ENCODE results near the gene ALDH8A1. TPM values are rescaled to one million over a fixed set of nuclear protein-coding genes. Genes with fewer than 3 reads are reported as not detected.

Gene ALDH8A1
- total and polyA plus RNA-seq, 11 donors = 0.08 to 0.63 (median 0.23) TPM; not detected in 2

- peaks cover 0 to 19% (median 4%) of the 10 kb centered on the region in 12 donors for H3K9me3 ChIP-seq
- no peaks in the 10 kb centered on the region for H3K27me3 ChIP-seq
- ATAC-seq (no peak), DNase-seq (no peak)
- H3K27ac ChIP-seq = no peak overlapping the region
- no peak for TF ChIP-seq POLR2A (IDR thresholded peaks at IDR 0.05)
- TF ChIP-seq CTCF (IDR thresholded peaks at IDR 0.05) = no peak
- peaks cover 0 to 61% (median 47%) of the 10 kb centered on the region in 9 donors for H3K36me3 ChIP-seq
- H3K4me3 ChIP-seq = no peak overlapping the region
- intact Hi-C loops (cut with DNase I) = no loop called here
- no peaks in the 10 kb centered on the region for H3K4me1 ChIP-seq
Measured at GRCh38 chr6:134962421-134962820, 12.5 kb upstream of the ALDH8A1 start.

- WGBS, 4 donors = 89 to 96% (median 92%) methylated on average over 3 of the region's 3 CpGs
- ATAC-seq (no peak), DNase-seq (no peak)
- no peak overlapping the region for H3K4me3 ChIP-seq
- TF ChIP-seq POLR2A (IDR thresholded peaks at IDR 0.05) (no peak), CTCF (IDR thresholded peaks at IDR 0.05) (no peak)
- peaks cover 0 to 53% (median 43%) of the 10 kb centered on the region in 9 donors for H3K36me3 ChIP-seq
- intact Hi-C loops (cut with DNase I) = no loop called here
- peaks cover 0 to 19% (median 4%) of the 10 kb centered on the region in 12 donors for H3K9me3 ChIP-seq
- H3K27me3 ChIP-seq = no peaks in the 10 kb centered on the region
- H3K27ac ChIP-seq = no peak overlapping the region
- H3K4me1 ChIP-seq = no peaks in the 10 kb centered on the region
Measured at GRCh38 chr6:134961366-134961765, 11.5 kb upstream of the ALDH8A1 start.

GRCh38 chr6:134959603-134960002 is 9.7 kb upstream of the ALDH8A1 start:
- peaks cover 0 to 35% (median 25%) of the 10 kb centered on the region in 9 donors for H3K36me3 ChIP-seq

GRCh38 chr6:134956676-134957075 is 6.8 kb upstream of the ALDH8A1 start:
- no peak overlapping the region for H3K27ac ChIP-seq
- peaks cover 0 to 19% (median 4%) of the 10 kb centered on the region in 12 donors for H3K9me3 ChIP-seq
- intact Hi-C loops (cut with DNase I) = no loop called here
- peaks cover 0 to 11% (median 0%) of the 10 kb centered on the region in 9 donors for H3K36me3 ChIP-seq
- ATAC-seq (no peak), DNase-seq (no peak)
- no peak overlapping the region for H3K4me3 ChIP-seq
- TF ChIP-seq POLR2A (IDR thresholded peaks at IDR 0.05) (no peak), CTCF (IDR thresholded peaks at IDR 0.05) (no peak)
- no peaks in the 10 kb centered on the region for H3K4me1 ChIP-seq
- WGBS, 4 donors = 92 to 96% (median 95%) methylated on average over 2 of the region's 2 CpGs
- H3K27me3 ChIP-seq = no peaks in the 10 kb centered on the region

More at GRCh38 chr6:134959603-134960002, 9.7 kb upstream of the ALDH8A1 start:
- no peak overlapping the region for H3K27ac ChIP-seq
- DNase-seq (no peak), ATAC-seq (no peak)
- intact Hi-C loops (cut with DNase I) = no loop called here
- peaks cover 0 to 19% (median 4%) of the 10 kb centered on the region in 12 donors for H3K9me3 ChIP-seq
- no peaks in the 10 kb centered on the region for H3K4me1 ChIP-seq
- no peak overlapping the region for H3K4me3 ChIP-seq
- H3K27me3 ChIP-seq = no peaks in the 10 kb centered on the region
- TF ChIP-seq CTCF (IDR thresholded peaks at IDR 0.05) = no peak
- no peak for TF ChIP-seq POLR2A (IDR thresholded peaks at IDR 0.05)
